Esophagus squamous epithelium (tissue), 4 donors: Measurements from ENCODE around the gene APLP2.

Source experiments
- CTCF ChIP-seq, 6 experiments: fragments of 450-650 bp in 4 of 6; fragments of 200-600 bp in 2 of 6; sonication (generic) in 2 of 6; IDR thresholded peaks; one replicate each; pipeline ENCODE4 v1.5.1; 2016 to 2019; ENCODE audit warnings: antibody characterized with exemption in 6 of 6, mild to moderate bottlenecking in 4 of 6, moderate library complexity in 4 of 6
- POLR2A ChIP-seq, 4 donors: fragments of 450-650 bp; IDR thresholded peaks; one replicate each; pipeline ENCODE4 v1.6.1; 2017; ENCODE audit warnings: antibody characterized with exemption in 4 of 4, mild to moderate bottlenecking in 4 of 4, moderate library complexity in 3 of 4

GRCh38 chr11:130064596-130064995 lies 5.1 kb upstream of the APLP2 start:
- TF ChIP-seq CTCF (IDR thresholded peaks at IDR 0.05) = no peak
- no peak for TF ChIP-seq POLR2A (IDR thresholded peaks at IDR 0.05)
